Dendritic cell treated with granulocyte-macrophage colony-stimulating factor and Interleukin-4, amounts not matched to agents 40 ng/mL and 50 ng/mL, for 4 days (primary cell): ENCODE measurements around the gene ZDHHC14.
"Not testable (repeated sequence)": the region's sequence is repeated elsewhere in the genome, so short reads cannot be mapped to it uniquely, and the experiment has no call there.

Source experiments
- H3K27ac Mint-ChIP-seq: one replicate; pipeline ENCODE4 v1.8.0; 2022; ENCODE audit warnings: mild to moderate bottlenecking, mixed read lengths
- H3K27me3 Mint-ChIP-seq: one replicate; pipeline ENCODE4 v1.8.0; 2022; ENCODE audit warnings: mild to moderate bottlenecking, mixed read lengths
- H3K36me3 Mint-ChIP-seq: one replicate; pipeline ENCODE4 v1.8.0; 2022; ENCODE audit warnings: low read depth, mixed read lengths
- H3K4me1 Mint-ChIP-seq: one replicate; pipeline ENCODE4 v1.8.0; 2022; ENCODE audit warnings: low read depth, mixed read lengths
- H3K4me3 Mint-ChIP-seq: one replicate; pipeline ENCODE4 v1.8.0; 2022; ENCODE audit warnings: mild to moderate bottlenecking, moderate library complexity, mixed read lengths
- H3K9me3 Mint-ChIP-seq: one replicate; pipeline ENCODE4 v1.8.0; 2022; ENCODE audit warnings: mixed read lengths
- intact Hi-C: fragments of 100-400 bp; cut with micrococcal nuclease; formaldehyde crosslinking; loops from one replicate; pipeline ENCODE4 v1.15.0; 2022

The ZDHHC14 gene

GRCh38 chr6:157576991-157577390 lies 196.0 kb downstream of the ZDHHC14 start:
- intact Hi-C loops, H3K27ac Mint-ChIP-seq, H3K4me1 Mint-ChIP-seq, H3K9me3 Mint-ChIP-seq, H3K27me3 Mint-ChIP-seq, H3K4me3 Mint-ChIP-seq, H3K36me3 Mint-ChIP-seq: not testable (repeated sequence)

GRCh38 chr6:157578527-157578926 lies 197.5 kb downstream of the ZDHHC14 start:
- H3K9me3 Mint-ChIP-seq, intact Hi-C loops, H3K27me3 Mint-ChIP-seq, H3K36me3 Mint-ChIP-seq, H3K4me3 Mint-ChIP-seq, H3K27ac Mint-ChIP-seq, H3K4me1 Mint-ChIP-seq: not testable (repeated sequence)

- no peak overlapping the region for H3K4me3 Mint-ChIP-seq
- H3K4me1 Mint-ChIP-seq = no peaks in the 10 kb centered on the region
- H3K36me3 Mint-ChIP-seq = no peaks in the 10 kb centered on the region
- H3K27ac Mint-ChIP-seq = no peak overlapping the region
- H3K27me3 Mint-ChIP-seq = no peaks in the 10 kb centered on the region
- intact Hi-C loops = no loop called here
- no peaks in the 10 kb centered on the region for H3K9me3 Mint-ChIP-seq
Measured at GRCh38 chr6:157579467-157580031, 198.6 kb downstream of the ZDHHC14 start.

- Mint-ChIP-seq H3K4me1 (peaks cover 5% of the 10 kb centered on the region), H3K9me3 (peaks cover 6% of the 10 kb centered on the region), H3K27ac (no peak overlapping the region), H3K27me3 (no peaks in the 10 kb centered on the region), H3K36me3 (no peaks in the 10 kb centered on the region), H3K4me3 (no peak overlapping the region)
- intact Hi-C loops = no loop called here
Measured at GRCh38 chr6:157584036-157584435, 203.0 kb downstream of the ZDHHC14 start.

- no peak overlapping the region for H3K27ac Mint-ChIP-seq
- intact Hi-C loops = no loop called here
- H3K4me3 Mint-ChIP-seq = no peak overlapping the region
- peaks cover 7% of the 10 kb centered on the region for H3K36me3 Mint-ChIP-seq
- H3K9me3 Mint-ChIP-seq = peaks cover 20% of the 10 kb centered on the region
- H3K4me1 Mint-ChIP-seq = peaks cover 5% of the 10 kb centered on the region
- H3K27me3 Mint-ChIP-seq = no peaks in the 10 kb centered on the region
Measured at GRCh38 chr6:157585274-157586087, 204.5 kb downstream of the ZDHHC14 start.

- Mint-ChIP-seq H3K9me3 (peaks cover 26% of the 10 kb centered on the region), H3K4me3 (no peak overlapping the region), H3K27me3 (no peaks in the 10 kb centered on the region), H3K36me3 (peaks cover 7% of the 10 kb centered on the region), H3K4me1 (peaks cover 5% of the 10 kb centered on the region), H3K27ac (no peak overlapping the region)
- intact Hi-C loops = no loop called here
Measured at GRCh38 chr6:157586088-157586414, 205.1 kb downstream of the ZDHHC14 start.

- H3K27me3 Mint-ChIP-seq = no peaks in the 10 kb centered on the region
- peaks cover 32% of the 10 kb centered on the region for H3K9me3 Mint-ChIP-seq
- H3K27ac Mint-ChIP-seq = no peak overlapping the region
- H3K36me3 Mint-ChIP-seq = peaks cover 7% of the 10 kb centered on the region
- intact Hi-C loops = no loop called here
- no peak overlapping the region for H3K4me3 Mint-ChIP-seq
- H3K4me1 Mint-ChIP-seq = peaks cover 5% of the 10 kb centered on the region
Measured at GRCh38 chr6:157586476-157587126, 205.6 kb downstream of the ZDHHC14 start.

- H3K27me3 Mint-ChIP-seq = no peaks in the 10 kb centered on the region
- intact Hi-C loops = no loop called here
- H3K9me3 Mint-ChIP-seq = peaks cover 33% of the 10 kb centered on the region
- peaks cover 5% of the 10 kb centered on the region for H3K4me1 Mint-ChIP-seq
- H3K4me3 Mint-ChIP-seq = no peak overlapping the region
- no peak overlapping the region for H3K27ac Mint-ChIP-seq
- peaks cover 7% of the 10 kb centered on the region for H3K36me3 Mint-ChIP-seq
Measured at GRCh38 chr6:157587127-157587926, 206.3 kb downstream of the ZDHHC14 start.

- H3K4me3 Mint-ChIP-seq, H3K27ac Mint-ChIP-seq, H3K4me1 Mint-ChIP-seq, H3K27me3 Mint-ChIP-seq, H3K36me3 Mint-ChIP-seq, intact Hi-C loops: not testable (repeated sequence)
- peaks cover 38% of the 10 kb centered on the region for H3K9me3 Mint-ChIP-seq
Measured at GRCh38 chr6:157590654-157591053, 209.7 kb downstream of the ZDHHC14 start.

- intact Hi-C loops = no loop called here
- Mint-ChIP-seq H3K36me3 (peaks cover 7% of the 10 kb centered on the region), H3K4me3 (no peak overlapping the region), H3K9me3 (peaks cover 38% of the 10 kb centered on the region), H3K4me1 (peaks cover under 1% of the 10 kb centered on the region), H3K27me3 (no peaks in the 10 kb centered on the region), H3K27ac (no peak overlapping the region)
Measured at GRCh38 chr6:157592541-157592940, 211.6 kb downstream of the ZDHHC14 start.

- Mint-ChIP-seq H3K4me1 (peaks cover 4% of the 10 kb centered on the region), H3K27me3 (no peaks in the 10 kb centered on the region), H3K9me3 (peaks cover 38% of the 10 kb centered on the region), H3K27ac (no peak overlapping the region), H3K36me3 (peaks cover 7% of the 10 kb centered on the region), H3K4me3 (no peak overlapping the region)
- intact Hi-C loops = no loop called here
Measured at GRCh38 chr6:157592980-157593379, 212.0 kb downstream of the ZDHHC14 start.

- H3K9me3 Mint-ChIP-seq = peaks cover 37% of the 10 kb centered on the region
- H3K36me3 Mint-ChIP-seq = peaks cover 7% of the 10 kb centered on the region
- H3K27ac Mint-ChIP-seq = no peak overlapping the region
- no peak overlapping the region for H3K4me3 Mint-ChIP-seq
- intact Hi-C loops = no loop called here
- H3K4me1 Mint-ChIP-seq = peaks cover 5% of the 10 kb centered on the region
- H3K27me3 Mint-ChIP-seq = no peaks in the 10 kb centered on the region
Measured at GRCh38 chr6:157593596-157593995, 212.6 kb downstream of the ZDHHC14 start.

- Mint-ChIP-seq H3K27ac (no peak overlapping the region), H3K4me3 (no peak overlapping the region), H3K36me3 (peaks cover 7% of the 10 kb centered on the region), H3K9me3 (peaks cover 30% of the 10 kb centered on the region), H3K4me1 (peaks cover 5% of the 10 kb centered on the region), H3K27me3 (no peaks in the 10 kb centered on the region)
- intact Hi-C loops = no loop called here
Measured at GRCh38 chr6:157594292-157594691, 213.3 kb downstream of the ZDHHC14 start.

- intact Hi-C loops = no loop called here
- Mint-ChIP-seq H3K4me1 (peaks cover 5% of the 10 kb centered on the region), H3K36me3 (no peaks in the 10 kb centered on the region), H3K27me3 (no peaks in the 10 kb centered on the region), H3K4me3 (no peak overlapping the region), H3K27ac (no peak overlapping the region), H3K9me3 (peaks cover 15% of the 10 kb centered on the region)
Measured at GRCh38 chr6:157595768-157596167, 214.8 kb downstream of the ZDHHC14 start.
